Fibroblast of skin of left quadriceps (primary cell): Measurements from ENCODE around the gene GIN1.
A peak's percentile ranks its signal among the peaks of the same experiment; 100 is the strongest.
"Not testable (repeated sequence)": the region's sequence is repeated elsewhere in the genome, so short reads cannot be mapped to it uniquely, and the experiment has no call there.

Source experiments
- DNase-seq, 2 experiments: peaks; one replicate each; pipeline ENCODE4 v3.0.0-alpha.2; 2013; ENCODE audit warnings: low read depth in 2 of 2

Gene GIN1

GRCh38 chr5:103119765-103120606, at the start of gene GIN1, which contains the start of gene PPIP5K2:
TSS of gene GIN1 (minus strand) at chr5:103120138. CDS start at chr5:103108707, 11,431 bp downstream.
TSS of gene PPIP5K2 (plus strand) at chr5:103120301. CDS start at chr5:103129590, 9,289 bp downstream.
- peak; percentile 97 for DNase-seq

GRCh38 chr5:103166706-103167105, 46.8 kb upstream of the GIN1 start:
- DNase-seq = no peak

- DNase-seq = no peak
These were observed 31.2 kb upstream of the GIN1 start for GRCh38 chr5:103151156-103151555.

GRCh38 chr5:103148213-103148612, 28.3 kb upstream of the GIN1 start:
- DNase-seq = no peak

- no peak for DNase-seq
These were observed 25.3 kb upstream of the GIN1 start for GRCh38 chr5:103145196-103145595.

- not testable (repeated sequence) for DNase-seq
These were observed 22.2 kb upstream of the GIN1 start for GRCh38 chr5:103142132-103142531.

- peak; percentile 42 to 48 for DNase-seq
These were observed 19.4 kb upstream of the GIN1 start for GRCh38 chr5:103139264-103139865.

- DNase-seq = no peak
These were observed 18.3 kb upstream of the GIN1 start for GRCh38 chr5:103138202-103138690.

- no peak for DNase-seq
These were observed 15.5 kb upstream of the GIN1 start for GRCh38 chr5:103135461-103135860.

GRCh38 chr5:103133231-103133630, 13.3 kb upstream of the GIN1 start:
- DNase-seq = no peak

- DNase-seq = no peak
These were observed 12.7 kb upstream of the GIN1 start for GRCh38 chr5:103132684-103133083.

GRCh38 chr5:103128202-103128601, 8.3 kb upstream of the GIN1 start:
- DNase-seq = no peak

- no peak for DNase-seq
These were observed 7.4 kb upstream of the GIN1 start for GRCh38 chr5:103127292-103127817.

GRCh38 chr5:103126557-103126956, 6.6 kb upstream of the GIN1 start:
- no peak for DNase-seq

GRCh38 chr5:103122242-103122641, 2.3 kb upstream of the GIN1 start:
- no peak for DNase-seq

- no peak for DNase-seq
These were observed 766 bp upstream of the GIN1 start for GRCh38 chr5:103120607-103121200.

- DNase-seq = no peak
These were observed 721 bp downstream of the GIN1 start for GRCh38 chr5:103119070-103119764.

GRCh38 chr5:103117471-103117991, 2.4 kb downstream of the GIN1 start:
- DNase-seq = no peak

- no peak for DNase-seq
These were observed 5.5 kb downstream of the GIN1 start for GRCh38 chr5:103114440-103114839.

- DNase-seq = no peak
These were observed 7.0 kb downstream of the GIN1 start for GRCh38 chr5:103112910-103113309.

GRCh38 chr5:103111468-103111867, 8.5 kb downstream of the GIN1 start:
- DNase-seq = no peak
